ENCODE data around the gene PTGFRN. TPM values are rescaled to one million over a fixed set of nuclear protein-coding genes. Genes with fewer than 3 reads are reported as not detected.
A peak's percentile ranks its signal among the peaks of the same experiment; 100 is the strongest.

The PTGFRN gene
- total and polyA plus RNA-seq, 12 donors = 21.2 to 318 (median 170) TPM

GRCh38 chr1:116921937-116922336, 12.2 kb downstream of the PTGFRN start:
- WGBS, 2 donors = 50 to 65% methylated on average over 5 of the region's 5 CpGs
- Histone ChIP-seq H3K4me3 (no peak overlapping the region), H3K9me3 (no peaks in the 10 kb centered on the region), H3K27ac (peak overlapping the region in 5 of 10 donors; percentile 31 to 67 (median 52)), H3K36me3 (no peaks in the 10 kb centered on the region), H3K4me1 (peaks cover 2 to 75% (median 46%) of the 10 kb centered on the region in 9 donors), H3K27me3 (no peaks in the 10 kb centered on the region)
- intact Hi-C loops (cut with DNase I) = no loop called here
- ATAC-seq (peak in 4 of 8 donors; percentile 46 to 63 (median 52)), DNase-seq (no peak)
- TF ChIP-seq CTCF (IDR thresholded peaks at IDR 0.05) = no peak

DNA sequence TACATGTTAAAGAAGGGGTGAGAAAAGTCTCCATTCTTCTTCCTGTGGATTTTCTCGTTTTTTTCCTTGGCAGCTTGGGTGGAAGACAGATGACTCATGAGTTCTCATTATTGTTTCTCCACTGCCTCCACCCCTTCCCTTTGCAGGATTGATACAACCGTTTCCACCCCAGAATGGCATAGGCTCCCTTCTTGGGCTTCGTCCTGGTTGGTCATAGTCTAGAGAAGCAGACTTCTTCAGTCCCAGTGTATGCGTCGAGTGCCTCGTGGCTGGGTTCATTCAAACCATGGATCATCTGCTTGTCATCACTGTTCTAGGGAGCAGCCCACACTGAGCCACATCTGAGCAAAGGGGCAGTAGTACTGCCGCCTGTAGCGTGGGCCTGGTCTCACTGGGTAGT, 13.7 kb downstream of the PTGFRN start:
- WGBS, 2 donors = 61 to 67% methylated on average over 8 of the region's 8 CpGs
- H3K27ac ChIP-seq = peak overlapping the region in 4 of 10 donors; percentile 11 to 25 (median 18)
- peaks cover 0 to 6% (median 0%) of the 10 kb centered on the region in 9 donors for H3K36me3 ChIP-seq
- no peak overlapping the region for H3K4me3 ChIP-seq
- H3K9me3 ChIP-seq = no peaks in the 10 kb centered on the region
- intact Hi-C loops (cut with DNase I) = no loop called here
- TF ChIP-seq CTCF (IDR thresholded peaks at IDR 0.05) = no peak
- ATAC-seq = peak in 6 of 8 donors; percentile 14 to 28 (median 20)
- no peak for DNase-seq
- H3K4me1 ChIP-seq = peaks cover 2 to 78% (median 46%) of the 10 kb centered on the region in 9 donors
- no peaks in the 10 kb centered on the region for H3K27me3 ChIP-seq

- intact Hi-C loops (cut with DNase I) = no loop called here
- no peak for TF ChIP-seq CTCF (IDR thresholded peaks at IDR 0.05)
- Histone ChIP-seq H3K9me3 (no peaks in the 10 kb centered on the region), H3K27ac (no peak overlapping the region), H3K36me3 (peaks cover 0 to 14% (median 0%) of the 10 kb centered on the region in 9 donors), H3K4me1 (peaks cover 0 to 63% (median 28%) of the 10 kb centered on the region in 9 donors), H3K27me3 (no peaks in the 10 kb centered on the region), H3K4me3 (no peak overlapping the region)
- ATAC-seq = peak in 1 of 8 donors; percentile 44
- DNase-seq = no peak
- 88 to 89% methylated on average over 6 of the region's 6 CpGs for WGBS, 2 donors
Observed at GRCh38 chr1:116927049-116927798, 17.5 kb downstream of the PTGFRN start.

DNA sequence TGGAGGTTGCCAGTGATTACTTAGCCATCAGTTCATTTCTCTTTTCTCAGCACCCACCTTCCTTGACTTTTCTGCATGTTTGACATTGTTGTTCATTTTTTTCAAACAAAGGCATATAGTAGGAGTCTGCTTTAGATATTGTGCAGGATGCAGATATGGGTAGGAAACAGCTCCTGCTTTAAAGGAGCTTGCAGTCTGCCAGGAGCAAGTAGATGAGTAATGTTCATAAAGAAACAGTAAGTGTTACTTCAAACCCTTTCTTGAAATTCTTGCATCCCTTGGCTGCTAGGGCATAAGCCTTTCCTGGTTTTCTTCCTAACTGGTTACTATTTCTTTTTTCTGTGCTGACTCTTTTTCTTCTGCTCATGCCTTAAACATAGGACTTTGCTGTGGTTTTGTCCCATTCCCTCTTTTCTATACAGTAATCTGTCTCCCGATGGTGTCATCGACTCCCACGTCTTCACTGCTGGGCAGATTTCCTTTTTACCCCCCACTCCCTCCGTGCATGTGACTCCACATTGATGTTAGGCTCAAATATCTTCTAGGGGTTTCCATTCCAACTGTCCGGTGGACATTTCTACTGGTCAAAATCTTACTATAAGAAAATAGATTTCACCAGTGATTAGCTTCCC, 20.4 kb downstream of the PTGFRN start:
- H3K4me1 ChIP-seq = peaks cover 0 to 37% (median 11%) of the 10 kb centered on the region in 9 donors
- no peaks in the 10 kb centered on the region for H3K9me3 ChIP-seq
- no peak overlapping the region for H3K4me3 ChIP-seq
- H3K27ac ChIP-seq = no peak overlapping the region
- no peak for TF ChIP-seq CTCF (IDR thresholded peaks at IDR 0.05)
- DNase-seq (no peak), ATAC-seq (no peak)
- intact Hi-C loops (cut with DNase I) = no loop called here
- WGBS, 2 donors = 69 to 78% methylated on average over 5 of the region's 5 CpGs
- peaks cover 0 to 14% (median 0%) of the 10 kb centered on the region in 9 donors for H3K36me3 ChIP-seq
- H3K27me3 ChIP-seq = no peaks in the 10 kb centered on the region
